Erythroblast (primary cell): ENCODE data around the gene CXorf58.

Experiments
- GATA1 ChIP-seq: IDR thresholded peaks from 2 replicates; pipeline ENCODE4 v1.6.1; 2011; ENCODE audit warnings: low read depth, mild to moderate bottlenecking, control low read depth, low read length, moderate library complexity
- POLR2A ChIP-seq: IDR thresholded peaks from 2 replicates; pipeline ENCODE4 v1.6.1; 2011; ENCODE audit warnings: mild to moderate bottlenecking, low read length

DNA sequence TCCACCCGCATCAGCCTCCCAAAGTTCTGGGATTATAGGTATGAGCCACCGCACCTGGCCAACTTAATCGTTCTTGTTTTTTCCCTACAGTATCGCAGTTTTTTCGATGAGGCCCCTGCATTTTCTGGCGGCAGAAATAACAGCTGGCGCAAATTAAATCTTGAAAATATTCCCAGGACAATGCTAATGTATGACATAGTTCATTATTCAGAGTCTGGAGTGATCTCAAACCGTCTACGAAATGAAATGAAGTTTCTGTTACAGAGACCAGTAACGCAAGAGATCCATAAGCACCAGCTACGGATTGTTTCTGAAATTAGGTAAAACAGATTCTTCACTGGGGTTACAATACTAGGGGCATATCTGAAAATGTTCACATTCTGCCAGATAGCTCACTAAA is 27.3 kb downstream of the CXorf58 start:
- TF ChIP-seq POLR2A (no peak), GATA1 (no peak)
